Endothelial cell of umbilical vein (primary cell): ENCODE measurements around the gene RBFOX1. TPM values are rescaled to one million over a fixed set of nuclear protein-coding genes. Genes with fewer than 3 reads are reported as not detected.

Experiments used
- BruUV-seq: library from RNA; stranded (reverse); fragments of 400-500 nt; replicated peaks from 2 replicates; lab custom pipeline; 2021; lab: Mats Ljungman, UMichigan
- CTCF ChIA-PET: fragments of 300-600, 350-600 bp; sonication (Branson Sonifier 250); formaldehyde crosslinking; loops from one replicate; lab custom pipeline; 2021; ENCODE audit warnings: antibody characterized with exemption, inconsistent platforms; lab: Charles Lee
- POLR2A ChIA-PET: fragments of 300-600, 350-600 bp; sonication (Branson Sonifier 250); formaldehyde crosslinking; loops from one replicate; lab custom pipeline; 2021; ENCODE audit warnings: antibody characterized with exemption, inconsistent platforms; lab: Charles Lee
- DNase-seq: peaks from one replicate; pipeline ENCODE4 v3.0.0-alpha.2; 2011; ENCODE audit warnings: low read depth, low spot score
- FAIRE-seq: peaks from 2 replicates; lab custom pipeline; 2011; peaks lifted over from hg19 to GRCh38; lab: Jason Lieb, UNC
- H2AFZ ChIP-seq: 2 replicates; pipeline ENCODE4 v1.6.0; 2012; ENCODE audit warnings: low read depth, low read length, control low read depth, inconsistent platforms
- H3K27ac ChIP-seq: 2 replicates; pipeline ENCODE4 v1.5.1; 2011; ENCODE audit warnings: low read depth, mild to moderate bottlenecking, control low read depth, low read length, moderate library complexity; ENCODE audit not compliant: insufficient read depth
- H3K27me3 ChIP-seq, 2 experiments: 2 replicates each; pipeline versions ENCODE4 v1.6.0 to v1.6.1; 2011; ENCODE audit warnings: low read length in 2 of 2, mixed read lengths in 1 of 2; ENCODE audit not compliant: control insufficient read depth in 2 of 2, insufficient read depth in 2 of 2
- H3K36me3 ChIP-seq, 2 experiments: 2 replicates in 1 of 2; 3 replicates in 1 of 2; pipeline ENCODE4 v1.5.1; 2011; ENCODE audit warnings: low read length in 2 of 2, mild to moderate bottlenecking in 1 of 2, moderate library complexity in 1 of 2; ENCODE audit not compliant: control insufficient read depth in 2 of 2, insufficient read depth in 2 of 2; ENCODE audit errors: extremely low read depth in 1 of 2
- H3K4me1 ChIP-seq: 3 replicates; pipeline ENCODE4 v1.5.1; 2011; ENCODE audit warnings: mild to moderate bottlenecking, low read length; ENCODE audit not compliant: control insufficient read depth, insufficient read depth; ENCODE audit errors: extremely low read depth
- H3K4me2 ChIP-seq: 2 replicates; pipeline ENCODE4 v1.6.1; 2011; ENCODE audit warnings: low read length, control low read depth, mixed read lengths; ENCODE audit not compliant: insufficient read depth
- H3K4me3 ChIP-seq, 3 experiments: fragments of 200-600 bp in 1 of 3; sonication (generic), shearing (Covaris generic) in 1 of 3; replicated peaks in 1 of 3; 2 replicates each; pipeline ENCODE4 v1.5.1; 2011 to 2016; ENCODE audit warnings: control low read depth in 3 of 3, low read length in 3 of 3, mild to moderate bottlenecking in 2 of 3, inconsistent platforms in 1 of 3, low read depth in 1 of 3, moderate library complexity in 1 of 3; ENCODE audit not compliant: insufficient read depth in 1 of 3
- H3K79me2 ChIP-seq: 2 replicates; pipeline ENCODE4 v1.6.0; 2012; ENCODE audit warnings: low read length, inconsistent platforms; ENCODE audit not compliant: control insufficient read depth, insufficient read depth
- H3K9ac ChIP-seq: replicated peaks from 2 replicates; pipeline ENCODE3; 2011; ENCODE audit warnings: low read length, control low read depth; ENCODE audit not compliant: insufficient read depth; ENCODE audit errors: extremely low read depth
- H3K9me1 ChIP-seq: replicated peaks from 3 replicates; pipeline ENCODE4 v1.6.0; 2011; ENCODE audit warnings: mild to moderate bottlenecking, low read length; ENCODE audit not compliant: control insufficient read depth, insufficient read depth; ENCODE audit errors: extremely low read depth
- H3K9me3 ChIP-seq: replicated peaks from 2 replicates; pipeline ENCODE4 v1.5.1; 2012; ENCODE audit warnings: low read length, inconsistent platforms; ENCODE audit not compliant: control insufficient read depth, insufficient read depth
- H4K20me1 ChIP-seq: replicated peaks from 2 replicates; pipeline ENCODE3; 2011; ENCODE audit warnings: mild to moderate bottlenecking, low read length; ENCODE audit not compliant: control insufficient read depth, insufficient read depth; ENCODE audit errors: extremely low read depth
- EZH2 ChIP-seq: IDR thresholded peaks from 2 replicates; pipeline ENCODE4 v1.6.1; 2012; ENCODE audit warnings: borderline replicate concordance, low read depth, mild to moderate bottlenecking, moderate library complexity, low read length, inconsistent platforms; ENCODE audit not compliant: severe bottlenecking
- FOS ChIP-seq: IDR thresholded peaks from 2 replicates; pipeline ENCODE4 v1.6.1; 2011; ENCODE audit warnings: mild to moderate bottlenecking, low read length, moderate library complexity, borderline replicate concordance; ENCODE audit not compliant: insufficient read depth
- GATA2 ChIP-seq: IDR thresholded peaks from 2 replicates; pipeline ENCODE4 v1.7.0; 2011; ENCODE audit warnings: low read depth, mild to moderate bottlenecking, moderate library complexity, mixed read lengths, low read length; ENCODE audit not compliant: insufficient read length, insufficient read depth
- JUN ChIP-seq: IDR thresholded peaks from 2 replicates; pipeline ENCODE4 v1.6.1; 2011; ENCODE audit warnings: borderline replicate concordance, low read depth; ENCODE audit not compliant: insufficient read length, insufficient read depth
- MAX ChIP-seq: IDR thresholded peaks from 2 replicates; pipeline ENCODE4 v1.6.1; 2011; ENCODE audit not compliant: insufficient read depth, insufficient read length
- MYC ChIP-seq: IDR thresholded peaks from one replicate; pipeline ENCODE4 v1.6.1; 2011; ENCODE audit warnings: mild to moderate bottlenecking, low read depth, low read length
- POLR2A ChIP-seq: IDR thresholded peaks from 2 replicates; pipeline ENCODE4 v1.6.1; 2012; ENCODE audit warnings: low read depth, mild to moderate bottlenecking, control low read depth, low read length
- POLR2AphosphoS5 ChIP-seq: IDR thresholded peaks from 2 replicates; pipeline ENCODE4 v1.6.1; 2012; ENCODE audit warnings: low read depth, mild to moderate bottlenecking, control low read depth, low read length, moderate library complexity; ENCODE audit not compliant: insufficient read depth
- dilution Hi-C: fragments of 300-500 bp; cut with MboI; formaldehyde crosslinking; loops from one replicate; pipeline ENCODE4 v1.15.0; 2019; ENCODE audit warnings: low sequenced_read_pairs; ENCODE audit not compliant: extremely low pct_ligation_motif_present
- intact Hi-C: fragments of 100-400 bp; cut with micrococcal nuclease; formaldehyde crosslinking; loops from one replicate; pipeline ENCODE4 v1.10.0; 2022
- polyA plus RNA-seq, 4 experiments: library from polyadenylated mRNA; depleted of rRNA in 3 of 4; stranded (reverse) in 3 of 4; unstranded in 1 of 4; fragments of >200 nt; gene quantifications; 2 replicates each; pipeline versions ENCODE4 v1.2.1 to v1.2.3, GENCODE V29; 2011 to 2012; ENCODE audit warnings: missing spikeins in 1 of 4
- total RNA-seq: library from RNA; stranded (reverse); gene quantifications from 2 replicates; pipeline ENCODE4 v1.2.3, GENCODE V29; 2021
- TF ChIP-seq, protein P1 (sequence below), 2 donors: IDR thresholded peaks; 1 replicate in 1 of 2; 2 replicates in 1 of 2; pipeline ENCODE4 v1.5.1; 2011; ENCODE audit warnings: low read length in 2 of 2, mild to moderate bottlenecking in 2 of 2, moderate library complexity in 2 of 2, control low read depth in 1 of 2, inconsistent platforms in 1 of 2, low read depth in 1 of 2; ENCODE audit not compliant: insufficient read depth in 1 of 2; ENCODE audit errors: extremely low read depth in 1 of 2

RBFOX1 gene
- total and polyA plus RNA-seq, 2 donors (not counting 3 experiments of a cell fraction or from before 2014, with no cell fraction given): not detected

GRCh38 chr16:7545251-7545650, 212.6 kb downstream of the RBFOX1 start:
- dilution Hi-C loops: no loop called here
- intact Hi-C loops: no loop called here

DNA sequence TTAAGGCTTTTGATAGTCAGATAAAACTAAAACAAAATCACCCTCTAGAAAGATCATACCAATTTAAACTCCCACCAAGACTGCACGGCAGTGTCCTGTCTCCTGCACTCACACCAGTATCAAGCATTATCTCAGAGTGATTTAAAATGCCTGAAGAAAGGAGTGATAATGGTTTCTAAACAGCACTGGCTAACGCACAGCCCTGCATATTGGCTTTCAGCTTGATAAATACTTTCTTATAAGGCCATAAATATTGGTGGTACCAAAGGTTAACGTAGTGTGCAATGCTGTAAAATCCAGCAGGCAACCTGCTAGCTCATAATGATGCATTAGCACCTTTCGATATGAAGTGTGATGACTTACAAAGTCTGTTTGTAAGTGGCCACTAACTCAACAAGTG, 214.3 kb downstream of the RBFOX1 start:
- no peaks in the 10 kb centered on the region for H3K27me3 ChIP-seq
- H3K27ac ChIP-seq: no peak overlapping the region
- H3K4me1 ChIP-seq: no peaks in the 10 kb centered on the region
- H3K9me1 ChIP-seq: no peaks in the 10 kb centered on the region
- dilution Hi-C loops (no loop called here), intact Hi-C loops (no loop called here)
- no peak overlapping the region for H2AFZ ChIP-seq
- H3K9ac ChIP-seq: no peak overlapping the region
- H3K36me3 ChIP-seq: no peaks in the 10 kb centered on the region
- no peaks in the 10 kb centered on the region for H3K79me2 ChIP-seq
- H4K20me1 ChIP-seq: no peaks in the 10 kb centered on the region
- H3K4me3 ChIP-seq: no peak overlapping the region
- no peak overlapping the region for H3K4me2 ChIP-seq
- DNase-seq (no peak), FAIRE-seq (no peak)
- TF ChIP-seq JUN (no peak), POLR2AphosphoS5 (no peak), GATA2 (no peak), POLR2A (no peak), EZH2 (no peak), MAX (no peak), MYC (no peak), FOS (no peak)
- TF ChIP-seq, protein P1, sequence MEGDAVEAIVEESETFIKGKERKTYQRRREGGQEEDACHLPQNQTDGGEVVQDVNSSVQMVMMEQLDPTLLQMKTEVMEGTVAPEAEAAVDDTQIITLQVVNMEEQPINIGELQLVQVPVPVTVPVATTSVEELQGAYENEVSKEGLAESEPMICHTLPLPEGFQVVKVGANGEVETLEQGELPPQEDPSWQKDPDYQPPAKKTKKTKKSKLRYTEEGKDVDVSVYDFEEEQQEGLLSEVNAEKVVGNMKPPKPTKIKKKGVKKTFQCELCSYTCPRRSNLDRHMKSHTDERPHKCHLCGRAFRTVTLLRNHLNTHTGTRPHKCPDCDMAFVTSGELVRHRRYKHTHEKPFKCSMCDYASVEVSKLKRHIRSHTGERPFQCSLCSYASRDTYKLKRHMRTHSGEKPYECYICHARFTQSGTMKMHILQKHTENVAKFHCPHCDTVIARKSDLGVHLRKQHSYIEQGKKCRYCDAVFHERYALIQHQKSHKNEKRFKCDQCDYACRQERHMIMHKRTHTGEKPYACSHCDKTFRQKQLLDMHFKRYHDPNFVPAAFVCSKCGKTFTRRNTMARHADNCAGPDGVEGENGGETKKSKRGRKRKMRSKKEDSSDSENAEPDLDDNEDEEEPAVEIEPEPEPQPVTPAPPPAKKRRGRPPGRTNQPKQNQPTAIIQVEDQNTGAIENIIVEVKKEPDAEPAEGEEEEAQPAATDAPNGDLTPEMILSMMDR (IDR thresholded peaks at IDR 0.05; ENCODE audit: extremely low read depth in 1 of 2, insufficient read depth in 1 of 2, low read depth in 1 of 2, low read length in 2 of 2): no peak
- peaks cover 12% of the 10 kb centered on the region for H3K9me3 ChIP-seq
- BruUV-seq: no TSS peak
- POLR2A ChIA-PET: no interaction called here
- CTCF ChIA-PET: no interaction called here

More at GRCh38 chr16:7545251-7545650, 212.6 kb downstream of the RBFOX1 start:
- no peak overlapping the region for H3K9ac ChIP-seq
- no peak overlapping the region for H2AFZ ChIP-seq
- BruUV-seq: no TSS peak
- ChIA-PET POLR2A (no interaction called here), CTCF (no interaction called here)
- no peaks in the 10 kb centered on the region for H4K20me1 ChIP-seq
- H3K27me3 ChIP-seq: no peaks in the 10 kb centered on the region
- H3K9me3 ChIP-seq: peaks cover 13% of the 10 kb centered on the region
- no peaks in the 10 kb centered on the region for H3K36me3 ChIP-seq
- FAIRE-seq: no peak
- no peaks in the 10 kb centered on the region for H3K79me2 ChIP-seq
- H3K27ac ChIP-seq: no peak overlapping the region
- no peak overlapping the region for H3K4me2 ChIP-seq
- no peaks in the 10 kb centered on the region for H3K9me1 ChIP-seq
- no peak for DNase-seq
- TF ChIP-seq POLR2AphosphoS5 (no peak), MYC (no peak)
- H3K4me3 ChIP-seq: no peak overlapping the region
- no peaks in the 10 kb centered on the region for H3K4me1 ChIP-seq
